GM12878 (cell line): ENCODE results near the gene RNF126. TPM values are rescaled to one million over a fixed set of nuclear protein-coding genes. Genes with fewer than 3 reads are reported as not detected.
"Not testable (repeated sequence)": the region's sequence is repeated elsewhere in the genome, so short reads cannot be mapped to it uniquely, and the experiment has no call there.

Experiments
- ATAC-seq: fragments of 200-7000 bp; cut with Tn5 transposase; 3 replicates; pipeline ENCODE4 v1.9.1; 2020; ENCODE audit warnings: mild to moderate bottlenecking, moderate library complexity
- BruUV-seq: library from RNA; stranded (reverse); fragments of 400-500 nt; replicated peaks from 2 replicates; lab custom pipeline; 2021; lab: Mats Ljungman, UMichigan
- CTCF ChIA-PET: fragments of 300-600 bp; sonication (Branson Sonifier 250); formaldehyde crosslinking; extraction: SDS; loops from one replicate; lab custom pipeline; 2021; ENCODE audit warnings: inconsistent platforms; lab: Yijun Ruan, JAX
- POLR2A ChIA-PET: fragments of 350-600 bp; formaldehyde crosslinking; extraction: SDS; loops from one replicate; lab custom pipeline; 2021; ENCODE audit warnings: inconsistent platforms; lab: Charles Lee
- RAD21 ChIA-PET: fragments of 300-600 bp; sonication (Branson Sonifier 250); formaldehyde crosslinking; loops from one replicate; lab custom pipeline; 2023; ENCODE audit warnings: antibody characterized with exemption; ENCODE audit not compliant: unreplicated experiment; lab: Charles Lee
- SMC1A ChIA-PET: fragments of 300-600 bp; sonication (Branson Sonifier 250); formaldehyde crosslinking; loops from one replicate; lab custom pipeline; 2023; ENCODE audit not compliant: unreplicated experiment, uncharacterized antibody; lab: Charles Lee
- DNase-seq: peaks from one replicate; pipeline ENCODE4 v3.0.0-alpha.2; 2011; ENCODE audit warnings: low read depth, low spot score
- FAIRE-seq: peaks from 3 replicates; lab custom pipeline; 2011; peaks lifted over from hg19 to GRCh38; lab: Jason Lieb, UNC
- H2AFZ ChIP-seq: 2 replicates; pipeline ENCODE4 v1.6.0; 2011; ENCODE audit warnings: low read depth, low read length, control low read depth; ENCODE audit not compliant: control insufficient read depth
- H3K27ac ChIP-seq: 2 replicates; pipeline ENCODE4 v1.5.1; 2011; ENCODE audit warnings: control low read depth; ENCODE audit not compliant: control insufficient read depth, insufficient read depth
- H3K27me3 ChIP-seq, 2 experiments: replicated peaks in 1 of 2; 2 replicates each; pipeline versions ENCODE4 v1.6.0 to v1.6.1; 2011; ENCODE audit warnings: low read length in 1 of 2; ENCODE audit not compliant: control insufficient read depth in 2 of 2, insufficient read depth in 2 of 2
- H3K36me3 ChIP-seq, 2 experiments: 2 replicates each; pipeline ENCODE4 v1.5.1; 2011; ENCODE audit warnings: low read length in 1 of 2; ENCODE audit not compliant: control insufficient read depth in 2 of 2, insufficient read depth in 2 of 2
- H3K4me1 ChIP-seq: 2 replicates; pipeline ENCODE4 v1.6.1; 2011; ENCODE audit warnings: mild to moderate bottlenecking, low read length, moderate library complexity, mixed read lengths; ENCODE audit not compliant: control insufficient read depth, insufficient read depth
- H3K4me2 ChIP-seq: 2 replicates; pipeline ENCODE4 v1.6.0; 2011; ENCODE audit warnings: control low read depth; ENCODE audit not compliant: control insufficient read depth, insufficient read depth
- H3K4me3 ChIP-seq: fragments of 200-600 bp; sonication (generic); 2 replicates; pipeline ENCODE4 v1.5.1; 2016
- H3K79me2 ChIP-seq: 2 replicates; pipeline ENCODE4 v1.6.0; 2011; ENCODE audit warnings: low read length; ENCODE audit not compliant: control insufficient read depth, insufficient read depth
- H3K9ac ChIP-seq: 2 replicates; pipeline ENCODE4 v1.8.0; 2011; ENCODE audit warnings: low read length, control low read depth, mixed read lengths; ENCODE audit not compliant: control insufficient read depth, insufficient read depth
- H3K9me3 ChIP-seq: replicated peaks from 3 replicates; pipeline ENCODE4 v1.5.1; 2011; ENCODE audit warnings: mild to moderate bottlenecking, low read length; ENCODE audit not compliant: control insufficient read depth, insufficient read depth
- H4K20me1 ChIP-seq: 2 replicates; pipeline ENCODE4 v1.6.0; 2011; ENCODE audit not compliant: control insufficient read depth, insufficient read depth
- FOXK2 ChIP-seq: fragments of 450-650 bp; IDR thresholded peaks from 2 replicates; pipeline ENCODE4 v1.6.1; 2017; ENCODE audit warnings: mild to moderate bottlenecking, moderate library complexity
- HDGF ChIP-seq: fragments of 450-650 bp; IDR thresholded peaks from 2 replicates; pipeline ENCODE4 v1.6.1; 2016; ENCODE audit warnings: antibody characterized with exemption
- NFYA ChIP-seq: IDR thresholded peaks from 2 replicates; pipeline ENCODE4 v1.6.1; 2011; ENCODE audit warnings: low read depth, mild to moderate bottlenecking, low read length, improper control_type of control experiment, borderline replicate concordance
- ZBTB33 ChIP-seq: fragments of 450-650 bp; IDR thresholded peaks from 2 replicates; pipeline ENCODE4 v1.6.1; 2017; ENCODE audit warnings: mild to moderate bottlenecking
- WGBS: methylation state at CpG from one replicate; pipeline ENCODE4 v1.1.6; 2016; ENCODE audit warnings: low lambda C conversion rate; ENCODE audit not compliant: insufficient replicate concordance, insufficient coverage; ENCODE audit errors: missing lambda C conversion rate; 5-methylcytosine and 5-hydroxymethylcytosine counted together
- in situ Hi-C: fragments of 300-500 bp; cut with MboI; formaldehyde crosslinking; loops from 9 replicates; pipeline ENCODE4 v1.14.3; 2018; ENCODE audit warnings: mixed read lengths
- intact Hi-C: fragments of 100-400 bp; cut with micrococcal nuclease; formaldehyde crosslinking; loops from one replicate; pipeline ENCODE4 v1.14.2; 2022; ENCODE audit not compliant: unreplicated experiment
- polyA plus RNA-seq, 11 experiments: library from polyadenylated mRNA; depleted of rRNA in 4 of 11; unstranded in 6 of 11; stranded (reverse) in 5 of 11; fragments of >200 nt; fragmentation: Nextera tagmentation in 4 of 11; fragmentation: Illumina TruSeq in 1 of 11; extraction: Ambion mirVana in 4 of 11; extraction: Trizol in 1 of 11; gene quantifications; 1 replicate in 1 of 11; 2 replicates in 10 of 11; pipeline versions ENCODE4 v1.2.1 to v1.2.3, GENCODE V29; 2011 to 2016; ENCODE audit warnings: inconsistent platforms in 2 of 11, missing spikeins in 2 of 11, low read depth in 1 of 11
- total RNA-seq, 4 experiments: library from RNA; depleted of rRNA in 3 of 4; stranded (reverse); fragments of >200 nt in 3 of 4; fragmentation: Illumina TruSeq in 1 of 4; extraction: Trizol in 1 of 4; gene quantifications; 2 replicates each; pipeline versions ENCODE4 v1.2.1 to v1.2.3, GENCODE V29; 2013 to 2021
- TF ChIP-seq, protein P1 (sequence below), 3 experiments: IDR thresholded peaks in 2 of 3; conservative IDR thresholded peaks in 1 of 3; 2 replicates each; pipeline ENCODE4 v1.5.1; 2011; ENCODE audit warnings: low read depth in 3 of 3, low read length in 3 of 3, mild to moderate bottlenecking in 3 of 3, control low read depth in 2 of 3, moderate library complexity in 2 of 3, inconsistent platforms in 1 of 3, mixed read lengths in 1 of 3; ENCODE audit not compliant: control insufficient read depth in 2 of 3, insufficient read depth in 1 of 3; ENCODE audit errors: extremely low read depth in 1 of 3

RNF126 gene
- total and polyA plus RNA-seq, 10 of the 15 experiments (the other 5 are each of a cell fraction or from before 2014, with no cell fraction given): 0.45 to 100 (median 50.6) TPM

GRCh38 chr19:628168-628567 is 34.8 kb downstream of the RNF126 start:
- Histone ChIP-seq H3K9me3 (no peaks in the 10 kb centered on the region), H3K27ac (no peak overlapping the region), H3K9ac (no peak overlapping the region), H3K4me1 (peaks cover 7% of the 10 kb centered on the region; the same call in 1 of the 2 replicates), H4K20me1 (no peaks in the 10 kb centered on the region), H2AFZ (no peak overlapping the region), H3K36me3 (peaks cover 0 to 4% of the 10 kb centered on the region in 2 experiments; a peak in 3 of 4 replicates), H3K4me3 (no peak overlapping the region), H3K79me2 (peaks cover 11% of the 10 kb centered on the region), H3K27me3 (no peaks in the 10 kb centered on the region), H3K4me2 (no peak overlapping the region)
- no peak for ATAC-seq
- intact Hi-C loops: no loop called here
- CTCF ChIA-PET: no interaction called here
- in situ Hi-C loops: no loop called here
- RAD21 ChIA-PET: no interaction called here
- no peak for FAIRE-seq
- POLR2A ChIA-PET: interaction anchor here (0.6 kb wide), 1 partner anchor 53 kb away, joined by 5 read pairs; no protein-coding TSS in a partner anchor
- SMC1A ChIA-PET: no interaction called here
- BruUV-seq: no TSS peak
- TF ChIP-seq NFYA (no peak), ZBTB33 (peak; percentile 97), HDGF (no peak), FOXK2 (no peak)
- TF ChIP-seq, protein P1, sequence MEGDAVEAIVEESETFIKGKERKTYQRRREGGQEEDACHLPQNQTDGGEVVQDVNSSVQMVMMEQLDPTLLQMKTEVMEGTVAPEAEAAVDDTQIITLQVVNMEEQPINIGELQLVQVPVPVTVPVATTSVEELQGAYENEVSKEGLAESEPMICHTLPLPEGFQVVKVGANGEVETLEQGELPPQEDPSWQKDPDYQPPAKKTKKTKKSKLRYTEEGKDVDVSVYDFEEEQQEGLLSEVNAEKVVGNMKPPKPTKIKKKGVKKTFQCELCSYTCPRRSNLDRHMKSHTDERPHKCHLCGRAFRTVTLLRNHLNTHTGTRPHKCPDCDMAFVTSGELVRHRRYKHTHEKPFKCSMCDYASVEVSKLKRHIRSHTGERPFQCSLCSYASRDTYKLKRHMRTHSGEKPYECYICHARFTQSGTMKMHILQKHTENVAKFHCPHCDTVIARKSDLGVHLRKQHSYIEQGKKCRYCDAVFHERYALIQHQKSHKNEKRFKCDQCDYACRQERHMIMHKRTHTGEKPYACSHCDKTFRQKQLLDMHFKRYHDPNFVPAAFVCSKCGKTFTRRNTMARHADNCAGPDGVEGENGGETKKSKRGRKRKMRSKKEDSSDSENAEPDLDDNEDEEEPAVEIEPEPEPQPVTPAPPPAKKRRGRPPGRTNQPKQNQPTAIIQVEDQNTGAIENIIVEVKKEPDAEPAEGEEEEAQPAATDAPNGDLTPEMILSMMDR (IDR thresholded peaks at IDR 0.05 in 2 of 3, conservative IDR thresholded peaks at IDR 0.05 in 1 of 3; ENCODE audit: control insufficient read depth in 2 of 3, extremely low read depth in 1 of 3, insufficient read depth in 1 of 3, low read depth in 3 of 3, low read length in 3 of 3): peak; percentile 4 to 24 (median 14); a peak in 1 of 6 replicates
- no peak for DNase-seq
- WGBS: 93% methylated on average over 19 of the region's 19 CpGs

DNA sequence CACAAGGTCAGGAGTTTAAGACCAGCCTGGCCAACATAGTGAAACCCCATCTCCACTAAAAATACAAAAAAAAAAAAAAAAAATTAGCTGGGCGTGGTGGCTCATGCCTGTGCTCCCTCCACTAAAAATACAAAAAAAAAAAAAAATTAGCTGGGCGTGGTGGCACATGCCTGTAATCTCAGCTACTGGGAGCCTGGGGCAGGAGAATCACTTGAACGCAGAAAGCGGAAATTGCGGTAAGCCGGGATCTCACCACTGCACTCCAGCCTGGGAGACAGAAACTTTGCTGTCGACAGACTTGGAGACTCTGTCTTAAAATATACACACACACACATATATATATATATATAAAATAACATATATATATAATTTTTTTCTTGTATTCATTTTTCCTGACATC is 36.4 kb downstream of the RNF126 start:
- H3K4me1 ChIP-seq, CTCF ChIA-PET, H3K4me3 ChIP-seq, ATAC-seq, in situ Hi-C loops, H3K27ac ChIP-seq, H3K27me3 ChIP-seq, H2AFZ ChIP-seq, H4K20me1 ChIP-seq, H3K79me2 ChIP-seq, H3K9ac ChIP-seq, FAIRE-seq, RAD21 ChIA-PET, H3K9me3 ChIP-seq, H3K36me3 ChIP-seq, DNase-seq, BruUV-seq, SMC1A ChIA-PET, intact Hi-C loops, H3K4me2 ChIP-seq: not testable (repeated sequence)
- POLR2A ChIA-PET: interaction anchor here (0.7 to 0.8 kb wide), 2 partner anchors 15 to 115 kb away, joined by 3 read pairs; no protein-coding TSS in a partner anchor
- 98% methylated on average over 6 of the region's 7 CpGs for WGBS
